Epidermal melanocyte (primary cell): ENCODE data around the gene SAE1.

Experiments
- DNase-seq: peaks from one replicate; pipeline ENCODE4 v3.0.0; 2011; ENCODE audit warnings: low spot score; ENCODE audit not compliant: insufficient read length

Gene SAE1

GRCh38 chr19:47210689-47211316 is 80.2 kb downstream of the SAE1 start:
- DNase-seq = peak; percentile 84

GRCh38 chr19:47215581-47215980 is 84.9 kb downstream of the SAE1 start:
- DNase-seq = no peak

- DNase-seq = no peak
Measured at GRCh38 chr19:47221080-47221841, 90.6 kb downstream of the SAE1 start.

GRCh38 chr19:47221890-47222289 is 91.3 kb downstream of the SAE1 start:
- DNase-seq = no peak

GRCh38 chr19:47225746-47226425 is 95.3 kb downstream of the SAE1 start:
- peak; percentile 96 for DNase-seq

- peak; percentile 65 for DNase-seq
Measured at GRCh38 chr19:47226426-47227351, 96.1 kb downstream of the SAE1 start.

GRCh38 chr19:47227352-47228167 is 96.9 kb downstream of the SAE1 start:
- DNase-seq = peak; percentile 78

- no peak for DNase-seq
Measured at GRCh38 chr19:47228168-47228936, 97.7 kb downstream of the SAE1 start.

- peak; percentile 29 for DNase-seq
Measured at GRCh38 chr19:47228937-47229675, 98.5 kb downstream of the SAE1 start.

- no peak for DNase-seq
Measured at GRCh38 chr19:47229676-47230053, 99.0 kb downstream of the SAE1 start.

- peak; percentile 39 for DNase-seq
Measured at GRCh38 chr19:47230054-47230920, 99.7 kb downstream of the SAE1 start.

- DNase-seq = no peak
Measured at GRCh38 chr19:47230921-47231214, 100.2 kb downstream of the SAE1 start, which contains the start of gene BBC3. BBC3 (minus strand) TSS chr19:47231199; CDS start chr19:47228431, 2,768 bp downstream.

- peak; percentile 75 for DNase-seq
Measured at GRCh38 chr19:47231215-47232054, 100.8 kb downstream of the SAE1 start.

GRCh38 chr19:47232422-47233211 is 102.0 kb downstream of the SAE1 start:
- DNase-seq = peak; percentile 15

GRCh38 chr19:47236072-47236675 is 105.5 kb downstream of the SAE1 start:
- no peak for DNase-seq

- no peak for DNase-seq
Measured at GRCh38 chr19:47239152-47239551, 108.5 kb downstream of the SAE1 start.
